Prostate gland (tissue), 2 donors: ENCODE results near the gene MYLK4. TPM values are rescaled to one million over a fixed set of nuclear protein-coding genes. Genes with fewer than 3 reads are reported as not detected.

Experiments used
- DNase-seq: peaks from one replicate; pipeline ENCODE4 v3.0.0-alpha.2; 2019; ENCODE audit warnings: low spot score
- H3K27ac ChIP-seq, 2 donors: fragments of 200-600 bp; sonication (generic); 2 replicates each; pipeline ENCODE4 v1.5.1; 2017 to 2019
- H3K27me3 ChIP-seq: fragments of 200-600 bp; sonication (generic); replicated peaks from 2 replicates; pipeline ENCODE4 v1.5.1; 2019; ENCODE audit not compliant: insufficient read depth
- H3K36me3 ChIP-seq, 2 donors: fragments of 200-600 bp; sonication (generic); 1 replicate in 1 of 2; 2 replicates in 1 of 2; pipeline versions ENCODE4 v1.5.1 to v1.8.1; 2017 to 2019
- H3K4me1 ChIP-seq: fragments of 200-600 bp; sonication (generic); replicated peaks from 2 replicates; pipeline ENCODE4 v1.5.1; 2019
- H3K4me3 ChIP-seq, 2 donors: fragments of 200-600 bp; sonication (generic); 2 replicates each; pipeline ENCODE4 v1.5.1; 2017 to 2019
- H3K9me3 ChIP-seq: fragments of 200-600 bp; sonication (generic); 2 replicates; pipeline ENCODE4 v1.5.1; 2017
- POLR2A ChIP-seq: fragments of 450-650 bp; IDR thresholded peaks from one replicate; pipeline ENCODE4 v1.6.1; 2016; ENCODE audit warnings: antibody characterized with exemption, mild to moderate bottlenecking
- POLR2AphosphoS5 ChIP-seq: sonication (generic); formaldehyde crosslinking; IDR thresholded peaks from one replicate; pipeline ENCODE4 v1.6.1; 2017; ENCODE audit warnings: antibody characterized with exemption
- WGBS: methylation state at CpG from one replicate; pipeline ENCODE4 v1.1.5; 2018; 5-methylcytosine and 5-hydroxymethylcytosine counted together
- intact Hi-C: fragments of 100-400 bp; cut with DNase I; formaldehyde crosslinking; loops from one replicate; pipeline ENCODE4 v1.14.2; 2022
- total RNA-seq, 2 donors: library from RNA; depleted of rRNA; stranded (reverse); fragments of >200 nt; gene quantifications; one replicate each; pipeline ENCODE4 v1.1.0, GENCODE V29; 2016
- TF ChIP-seq, protein P1 (sequence below), 4 experiments: fragments of 200-600 bp in 2 of 4; fragments of 450-650 bp in 2 of 4; sonication (generic) in 2 of 4; IDR thresholded peaks; 1 replicate in 3 of 4; 2 replicates in 1 of 4; pipeline ENCODE4 v1.5.1; 2016 to 2019; ENCODE audit warnings: antibody characterized with exemption in 4 of 4, mild to moderate bottlenecking in 2 of 4, moderate library complexity in 2 of 4

The MYLK4 gene
- total RNA-seq, 2 donors from 2014 or later: 0.46 to 0.97 TPM

GRCh38 chr6:2712102-2712501, 38.6 kb downstream of the MYLK4 start:
- Histone ChIP-seq H3K4me1 (no peaks in the 10 kb centered on the region), H3K27me3 (no peaks in the 10 kb centered on the region), H3K9me3 (no peaks in the 10 kb centered on the region), H3K36me3 (no peaks in the 10 kb centered on the region), H3K4me3 (no peak overlapping the region), H3K27ac (no peak overlapping the region)
- 89% methylated on average over 5 of the region's 5 CpGs for WGBS
- intact Hi-C loops: no loop called here
- no peak for DNase-seq
- TF ChIP-seq, protein P1, sequence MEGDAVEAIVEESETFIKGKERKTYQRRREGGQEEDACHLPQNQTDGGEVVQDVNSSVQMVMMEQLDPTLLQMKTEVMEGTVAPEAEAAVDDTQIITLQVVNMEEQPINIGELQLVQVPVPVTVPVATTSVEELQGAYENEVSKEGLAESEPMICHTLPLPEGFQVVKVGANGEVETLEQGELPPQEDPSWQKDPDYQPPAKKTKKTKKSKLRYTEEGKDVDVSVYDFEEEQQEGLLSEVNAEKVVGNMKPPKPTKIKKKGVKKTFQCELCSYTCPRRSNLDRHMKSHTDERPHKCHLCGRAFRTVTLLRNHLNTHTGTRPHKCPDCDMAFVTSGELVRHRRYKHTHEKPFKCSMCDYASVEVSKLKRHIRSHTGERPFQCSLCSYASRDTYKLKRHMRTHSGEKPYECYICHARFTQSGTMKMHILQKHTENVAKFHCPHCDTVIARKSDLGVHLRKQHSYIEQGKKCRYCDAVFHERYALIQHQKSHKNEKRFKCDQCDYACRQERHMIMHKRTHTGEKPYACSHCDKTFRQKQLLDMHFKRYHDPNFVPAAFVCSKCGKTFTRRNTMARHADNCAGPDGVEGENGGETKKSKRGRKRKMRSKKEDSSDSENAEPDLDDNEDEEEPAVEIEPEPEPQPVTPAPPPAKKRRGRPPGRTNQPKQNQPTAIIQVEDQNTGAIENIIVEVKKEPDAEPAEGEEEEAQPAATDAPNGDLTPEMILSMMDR (IDR thresholded peaks at IDR 0.05): no peak
- TF ChIP-seq POLR2A (no peak), POLR2AphosphoS5 (no peak)

- H3K9me3 ChIP-seq: no peaks in the 10 kb centered on the region
- DNase-seq: no peak
- no peak overlapping the region for H3K4me3 ChIP-seq
- TF ChIP-seq POLR2AphosphoS5 (no peak), POLR2A (no peak)
- TF ChIP-seq, protein P1 (IDR thresholded peaks at IDR 0.05): no peak
- H3K27me3 ChIP-seq: no peaks in the 10 kb centered on the region
- intact Hi-C loops: no loop called here
- no peaks in the 10 kb centered on the region for H3K36me3 ChIP-seq
- no peaks in the 10 kb centered on the region for H3K4me1 ChIP-seq
- H3K27ac ChIP-seq: no peak overlapping the region
Measured at GRCh38 chr6:2710412-2710811, 40.3 kb downstream of the MYLK4 start.

GRCh38 chr6:2708456-2708855, 42.3 kb downstream of the MYLK4 start:
- no peak overlapping the region for H3K4me3 ChIP-seq
- H3K27me3 ChIP-seq: no peaks in the 10 kb centered on the region
- H3K9me3 ChIP-seq: no peaks in the 10 kb centered on the region
- no peaks in the 10 kb centered on the region for H3K4me1 ChIP-seq
- TF ChIP-seq POLR2A: no peak
- no peak for TF ChIP-seq POLR2AphosphoS5
- TF ChIP-seq, protein P1 (IDR thresholded peaks at IDR 0.05): no peak
- 61% methylated on average over 5 of the region's 5 CpGs for WGBS
- H3K27ac ChIP-seq: no peak overlapping the region
- intact Hi-C loops: no loop called here
- H3K36me3 ChIP-seq: no peaks in the 10 kb centered on the region
- DNase-seq: no peak

DNA sequence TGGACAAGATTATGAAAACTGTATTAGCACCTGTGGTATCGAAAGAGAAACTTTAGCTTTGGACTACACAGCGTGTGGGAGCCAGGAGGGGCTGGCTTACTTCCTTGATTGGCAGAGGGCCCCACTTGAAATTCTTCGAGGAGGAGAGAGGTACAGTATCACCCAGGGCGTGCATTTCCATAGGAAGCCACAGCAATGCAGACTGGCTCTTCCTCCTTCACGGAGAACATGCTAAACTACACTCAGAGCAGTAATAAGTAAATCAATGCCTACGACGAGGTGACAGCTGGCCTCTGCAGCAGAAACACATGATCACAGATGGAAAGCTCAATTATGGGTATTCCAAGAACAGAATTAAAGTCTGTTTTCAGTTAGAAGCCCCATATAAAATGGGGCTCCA, 44.2 kb downstream of the MYLK4 start:
- H3K27me3 ChIP-seq: no peaks in the 10 kb centered on the region
- TF ChIP-seq POLR2AphosphoS5 (no peak), POLR2A (no peak)
- TF ChIP-seq, protein P1 (IDR thresholded peaks at IDR 0.05): no peak
- 73% methylated on average over 7 of the region's 7 CpGs for WGBS

DNA sequence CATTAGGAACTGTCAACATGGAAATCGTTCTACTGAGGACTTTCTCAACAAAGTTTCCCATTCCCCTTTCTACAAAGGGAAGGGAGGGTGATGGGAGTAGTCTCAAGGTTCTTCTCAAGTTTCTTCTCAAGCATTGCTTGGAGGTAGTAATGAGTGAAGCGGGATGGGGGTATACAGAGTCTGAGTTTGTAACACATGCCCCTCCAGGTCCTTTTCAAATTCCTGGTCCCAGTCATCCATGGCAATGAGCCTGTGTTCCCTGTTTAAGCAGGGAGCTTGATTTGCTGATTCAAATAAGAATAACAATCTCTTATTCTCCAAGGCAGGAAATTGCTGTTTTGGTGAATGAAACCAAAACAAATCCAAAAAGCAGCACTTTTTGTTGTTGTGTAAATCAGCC, 45.5 kb downstream of the MYLK4 start:
- no peak overlapping the region for H3K4me3 ChIP-seq
- DNase-seq: no peak
- no peak overlapping the region for H3K27ac ChIP-seq
- WGBS: 87% methylated on average over 2 of the region's 2 CpGs
- intact Hi-C loops: no loop called here
- H3K27me3 ChIP-seq: no peaks in the 10 kb centered on the region
- TF ChIP-seq POLR2AphosphoS5 (no peak), POLR2A (no peak)
- TF ChIP-seq, protein P1 (IDR thresholded peaks at IDR 0.05): no peak
- peaks cover 2% of the 10 kb centered on the region for H3K4me1 ChIP-seq
- no peaks in the 10 kb centered on the region for H3K36me3 ChIP-seq
- H3K9me3 ChIP-seq: no peaks in the 10 kb centered on the region

More for the DNA sequence above, 44.2 kb downstream of the MYLK4 start:
- Histone ChIP-seq H3K36me3 (no peaks in the 10 kb centered on the region), H3K4me1 (peaks cover under 1% of the 10 kb centered on the region), H3K27ac (no peak overlapping the region), H3K4me3 (no peak overlapping the region), H3K9me3 (no peaks in the 10 kb centered on the region)
- no peak for DNase-seq
- intact Hi-C loops: no loop called here
